Gastrocnemius medialis (tissue), 4 donors: Measurements from ENCODE around the gene PGAP3.

Experiments used
- POLR2A ChIP-seq, 2 donors: fragments of 450-650 bp; IDR thresholded peaks; one replicate each; pipeline ENCODE4 v1.6.1; 2017; ENCODE audit warnings: antibody characterized with exemption in 2 of 2, mild to moderate bottlenecking in 2 of 2, moderate library complexity in 2 of 2
- TF ChIP-seq, protein P1 (sequence below), 5 experiments: fragments of 450-650 bp in 3 of 5; fragments of 200-600 bp in 2 of 5; sonication (generic) in 2 of 5; IDR thresholded peaks in 4 of 5; conservative IDR thresholded peaks in 1 of 5; 1 replicate in 4 of 5; 2 replicates in 1 of 5; pipeline ENCODE4 v1.5.1; 2016 to 2019; ENCODE audit warnings: antibody characterized with exemption in 5 of 5, mild to moderate bottlenecking in 3 of 5, moderate library complexity in 3 of 5

DNA sequence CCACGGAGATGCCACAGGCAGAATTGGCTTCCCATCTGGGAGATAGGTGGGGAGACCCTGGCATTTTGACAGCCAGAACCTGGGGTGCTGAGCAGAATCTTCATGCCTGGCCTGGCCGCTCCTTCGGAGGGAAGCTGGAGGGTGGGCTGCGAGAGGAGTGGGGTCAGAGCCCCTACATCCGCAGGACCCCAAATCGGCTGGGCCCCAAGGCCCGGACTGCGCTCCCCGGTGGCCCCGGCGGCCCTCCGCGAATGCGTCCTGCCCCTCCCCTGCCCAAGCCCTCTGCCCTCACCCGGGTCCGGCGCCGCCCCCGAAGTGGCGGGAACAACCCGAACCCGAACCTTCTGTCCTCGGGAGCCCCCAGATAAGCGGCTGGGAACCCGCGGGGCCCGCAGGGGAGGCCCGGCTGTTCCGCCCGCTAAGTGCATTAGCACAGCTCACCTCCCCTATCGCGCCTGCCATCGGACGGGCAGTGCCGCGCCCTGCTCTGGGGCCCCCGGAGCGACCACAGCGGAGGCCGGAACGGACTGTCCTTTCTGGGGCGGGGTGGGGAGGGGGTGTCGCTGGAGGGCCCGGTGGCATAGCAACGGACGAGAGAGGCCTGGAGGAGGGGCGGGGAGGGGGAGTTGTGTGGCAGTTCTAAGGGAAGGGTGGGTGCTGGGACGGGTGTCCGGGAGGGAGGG lies 20.5 kb downstream of the PGAP3 start:
- TF ChIP-seq, protein P1, sequence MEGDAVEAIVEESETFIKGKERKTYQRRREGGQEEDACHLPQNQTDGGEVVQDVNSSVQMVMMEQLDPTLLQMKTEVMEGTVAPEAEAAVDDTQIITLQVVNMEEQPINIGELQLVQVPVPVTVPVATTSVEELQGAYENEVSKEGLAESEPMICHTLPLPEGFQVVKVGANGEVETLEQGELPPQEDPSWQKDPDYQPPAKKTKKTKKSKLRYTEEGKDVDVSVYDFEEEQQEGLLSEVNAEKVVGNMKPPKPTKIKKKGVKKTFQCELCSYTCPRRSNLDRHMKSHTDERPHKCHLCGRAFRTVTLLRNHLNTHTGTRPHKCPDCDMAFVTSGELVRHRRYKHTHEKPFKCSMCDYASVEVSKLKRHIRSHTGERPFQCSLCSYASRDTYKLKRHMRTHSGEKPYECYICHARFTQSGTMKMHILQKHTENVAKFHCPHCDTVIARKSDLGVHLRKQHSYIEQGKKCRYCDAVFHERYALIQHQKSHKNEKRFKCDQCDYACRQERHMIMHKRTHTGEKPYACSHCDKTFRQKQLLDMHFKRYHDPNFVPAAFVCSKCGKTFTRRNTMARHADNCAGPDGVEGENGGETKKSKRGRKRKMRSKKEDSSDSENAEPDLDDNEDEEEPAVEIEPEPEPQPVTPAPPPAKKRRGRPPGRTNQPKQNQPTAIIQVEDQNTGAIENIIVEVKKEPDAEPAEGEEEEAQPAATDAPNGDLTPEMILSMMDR (IDR thresholded peaks at IDR 0.05 in 4 of 5, conservative IDR thresholded peaks at IDR 0.05 in 1 of 5) = no peak
- TF ChIP-seq POLR2A (IDR thresholded peaks at IDR 0.05) = peak in 1 of 2 donors; percentile 7
